Measurements from ENCODE around the gene LYPD6B. TPM values are rescaled to one million over a fixed set of nuclear protein-coding genes. Genes with fewer than 3 reads are reported as not detected.

Gene LYPD6B
- total and polyA plus RNA-seq, 2 experiments from 2014 or later: 1.7 to 3.6 TPM

DNA sequence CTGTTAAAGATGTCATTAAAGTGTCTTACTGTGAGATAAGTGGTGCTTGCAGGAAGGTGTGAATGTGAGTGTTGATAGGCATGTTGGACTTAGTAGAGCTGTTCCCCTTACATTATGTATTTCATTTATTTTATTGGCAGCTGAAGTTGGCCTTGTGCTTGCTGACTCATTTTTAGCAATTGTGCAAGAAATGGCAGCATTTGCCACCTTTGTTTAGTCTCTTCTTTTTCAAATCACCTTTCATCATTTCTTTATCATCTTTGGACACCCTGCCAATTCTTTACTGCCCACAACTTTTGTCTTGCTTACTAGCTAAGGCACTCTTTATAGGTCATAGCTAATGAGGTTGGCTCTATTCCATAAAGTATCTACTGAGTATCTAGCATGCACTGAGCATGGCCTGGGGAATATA lies 161.6 kb downstream of the LYPD6B start:
- Mint-ChIP-seq H3K27ac (peak overlapping the region; percentile 20; the same call in 1 of the 2 replicates), H3K9me3 (no peaks in the 10 kb centered on the region), H3K4me1 (no peaks in the 10 kb centered on the region), H3K27me3 (ENCODE audit: insufficient read depth, low read depth, poor library complexity) (peaks cover under 1% of the 10 kb centered on the region), H3K36me3 (ENCODE audit: low read depth) (no peaks in the 10 kb centered on the region), H3K4me3 (no peak overlapping the region)
- DNase-seq (ENCODE audit: low spot score) (no peak), ATAC-seq (no peak)
- Histone ChIP-seq H3K36me3 (ENCODE audit: insufficient read depth) (no peaks in the 10 kb centered on the region), H3K79me2 (replicated peaks; ENCODE audit: insufficient read depth) (no peaks in the 10 kb centered on the region), H3K27ac (ENCODE audit: low read depth) (no peak overlapping the region), H2AFZ (0 out of 2 replicates have a peak overlapping the region, but pooled peaks have one; percentile 43), H4K20me1 (replicated peaks; ENCODE audit: insufficient read depth) (no peaks in the 10 kb centered on the region), H3F3A (replicated peaks; ENCODE audit: low read depth) (no peaks in the 10 kb centered on the region), H3K9me2 (ENCODE audit: insufficient read depth) (no peaks in the 10 kb centered on the region), H3K4me1 (ENCODE audit: insufficient read depth) (no peaks in the 10 kb centered on the region), H3K4me3 (no peak overlapping the region), H3K27me3 (ENCODE audit: insufficient read depth) (no peaks in the 10 kb centered on the region), H3K4me2 (no peak overlapping the region)
- TF ChIP-seq JUNB (IDR thresholded peaks at IDR 0.05; ENCODE audit: unreplicated experiment) (no peak), EZH2phosphoT487 (IDR thresholded peaks at IDR 0.05; ENCODE audit: unreplicated experiment) (no peak), NANOG (IDR thresholded peaks at IDR 0.05; ENCODE audit: borderline replicate concordance) (no peak), CREB1 (CRISPR knock-in tag; IDR thresholded peaks at IDR 0.05; ENCODE audit: low read depth) (no peak), EZH2 (IDR thresholded peaks at IDR 0.05; ENCODE audit: low read depth, unreplicated experiment) (no peak), ZNF331 (CRISPR knock-in tag; IDR thresholded peaks at IDR 0.05; ENCODE audit: low read depth) (no peak), ZNF114 (CRISPR knock-in tag; IDR thresholded peaks at IDR 0.05) (no peak), POLR2AphosphoS5 (IDR thresholded peaks at IDR 0.05; ENCODE audit: low read depth) (no peak), STAT1 (IDR thresholded peaks at IDR 0.05; ENCODE audit: unreplicated experiment) (no peak)
- TF ChIP-seq, protein P1, sequence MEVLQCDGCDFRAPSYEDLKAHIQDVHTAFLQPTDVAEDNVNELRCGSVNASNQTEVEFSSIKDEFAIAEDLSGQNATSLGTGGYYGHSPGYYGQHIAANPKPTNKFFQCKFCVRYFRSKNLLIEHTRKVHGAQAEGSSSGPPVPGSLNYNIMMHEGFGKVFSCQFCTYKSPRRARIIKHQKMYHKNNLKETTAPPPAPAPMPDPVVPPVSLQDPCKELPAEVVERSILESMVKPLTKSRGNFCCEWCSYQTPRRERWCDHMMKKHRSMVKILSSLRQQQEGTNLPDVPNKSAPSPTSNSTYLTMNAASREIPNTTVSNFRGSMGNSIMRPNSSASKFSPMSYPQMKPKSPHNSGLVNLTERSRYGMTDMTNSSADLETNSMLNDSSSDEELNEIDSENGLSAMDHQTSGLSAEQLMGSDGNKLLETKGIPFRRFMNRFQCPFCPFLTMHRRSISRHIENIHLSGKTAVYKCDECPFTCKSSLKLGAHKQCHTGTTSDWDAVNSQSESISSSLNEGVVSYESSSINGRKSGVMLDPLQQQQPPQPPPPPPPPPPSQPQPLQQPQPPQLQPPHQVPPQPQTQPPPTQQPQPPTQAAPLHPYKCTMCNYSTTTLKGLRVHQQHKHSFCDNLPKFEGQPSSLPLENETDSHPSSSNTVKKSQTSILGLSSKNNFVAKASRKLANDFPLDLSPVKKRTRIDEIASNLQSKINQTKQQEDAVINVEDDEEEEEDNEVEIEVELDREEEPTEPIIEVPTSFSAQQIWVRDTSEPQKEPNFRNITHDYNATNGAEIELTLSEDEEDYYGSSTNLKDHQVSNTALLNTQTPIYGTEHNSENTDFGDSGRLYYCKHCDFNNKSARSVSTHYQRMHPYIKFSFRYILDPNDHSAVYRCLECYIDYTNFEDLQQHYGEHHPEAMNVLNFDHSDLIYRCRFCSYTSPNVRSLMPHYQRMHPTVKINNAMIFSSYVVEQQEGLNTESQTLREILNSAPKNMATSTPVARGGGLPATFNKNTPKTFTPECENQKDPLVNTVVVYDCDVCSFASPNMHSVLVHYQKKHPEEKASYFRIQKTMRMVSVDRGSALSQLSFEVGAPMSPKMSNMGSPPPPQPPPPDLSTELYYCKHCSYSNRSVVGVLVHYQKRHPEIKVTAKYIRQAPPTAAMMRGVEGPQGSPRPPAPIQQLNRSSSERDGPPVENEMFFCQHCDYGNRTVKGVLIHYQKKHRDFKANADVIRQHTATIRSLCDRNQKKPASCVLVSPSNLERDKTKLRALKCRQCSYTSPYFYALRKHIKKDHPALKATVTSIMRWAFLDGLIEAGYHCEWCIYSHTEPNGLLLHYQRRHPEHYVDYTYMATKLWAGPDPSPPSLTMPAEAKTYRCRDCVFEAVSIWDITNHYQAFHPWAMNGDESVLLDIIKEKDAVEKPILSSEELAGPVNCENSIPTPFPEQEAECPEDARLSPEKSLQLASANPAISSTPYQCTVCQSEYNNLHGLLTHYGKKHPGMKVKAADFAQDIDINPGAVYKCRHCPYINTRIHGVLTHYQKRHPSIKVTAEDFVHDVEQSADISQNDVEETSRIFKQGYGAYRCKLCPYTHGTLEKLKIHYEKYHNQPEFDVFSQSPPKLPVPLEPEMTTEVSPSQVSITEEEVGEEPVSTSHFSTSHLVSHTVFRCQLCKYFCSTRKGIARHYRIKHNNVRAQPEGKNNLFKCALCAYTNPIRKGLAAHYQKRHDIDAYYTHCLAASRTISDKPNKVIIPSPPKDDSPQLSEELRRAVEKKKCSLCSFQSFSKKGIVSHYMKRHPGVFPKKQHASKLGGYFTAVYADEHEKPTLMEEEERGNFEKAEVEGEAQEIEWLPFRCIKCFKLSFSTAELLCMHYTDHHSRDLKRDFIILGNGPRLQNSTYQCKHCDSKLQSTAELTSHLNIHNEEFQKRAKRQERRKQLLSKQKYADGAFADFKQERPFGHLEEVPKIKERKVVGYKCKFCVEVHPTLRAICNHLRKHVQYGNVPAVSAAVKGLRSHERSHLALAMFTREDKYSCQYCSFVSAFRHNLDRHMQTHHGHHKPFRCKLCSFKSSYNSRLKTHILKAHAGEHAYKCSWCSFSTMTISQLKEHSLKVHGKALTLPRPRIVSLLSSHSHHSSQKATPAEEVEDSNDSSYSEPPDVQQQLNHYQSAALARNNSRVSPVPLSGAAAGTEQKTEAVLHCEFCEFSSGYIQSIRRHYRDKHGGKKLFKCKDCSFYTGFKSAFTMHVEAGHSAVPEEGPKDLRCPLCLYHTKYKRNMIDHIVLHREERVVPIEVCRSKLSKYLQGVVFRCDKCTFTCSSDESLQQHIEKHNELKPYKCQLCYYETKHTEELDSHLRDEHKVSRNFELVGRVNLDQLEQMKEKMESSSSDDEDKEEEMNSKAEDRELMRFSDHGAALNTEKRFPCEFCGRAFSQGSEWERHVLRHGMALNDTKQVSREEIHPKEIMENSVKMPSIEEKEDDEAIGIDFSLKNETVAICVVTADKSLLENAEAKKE (CRISPR knock-in tag; IDR thresholded peaks at IDR 0.05): no peak
- TF ChIP-seq, protein P2, sequence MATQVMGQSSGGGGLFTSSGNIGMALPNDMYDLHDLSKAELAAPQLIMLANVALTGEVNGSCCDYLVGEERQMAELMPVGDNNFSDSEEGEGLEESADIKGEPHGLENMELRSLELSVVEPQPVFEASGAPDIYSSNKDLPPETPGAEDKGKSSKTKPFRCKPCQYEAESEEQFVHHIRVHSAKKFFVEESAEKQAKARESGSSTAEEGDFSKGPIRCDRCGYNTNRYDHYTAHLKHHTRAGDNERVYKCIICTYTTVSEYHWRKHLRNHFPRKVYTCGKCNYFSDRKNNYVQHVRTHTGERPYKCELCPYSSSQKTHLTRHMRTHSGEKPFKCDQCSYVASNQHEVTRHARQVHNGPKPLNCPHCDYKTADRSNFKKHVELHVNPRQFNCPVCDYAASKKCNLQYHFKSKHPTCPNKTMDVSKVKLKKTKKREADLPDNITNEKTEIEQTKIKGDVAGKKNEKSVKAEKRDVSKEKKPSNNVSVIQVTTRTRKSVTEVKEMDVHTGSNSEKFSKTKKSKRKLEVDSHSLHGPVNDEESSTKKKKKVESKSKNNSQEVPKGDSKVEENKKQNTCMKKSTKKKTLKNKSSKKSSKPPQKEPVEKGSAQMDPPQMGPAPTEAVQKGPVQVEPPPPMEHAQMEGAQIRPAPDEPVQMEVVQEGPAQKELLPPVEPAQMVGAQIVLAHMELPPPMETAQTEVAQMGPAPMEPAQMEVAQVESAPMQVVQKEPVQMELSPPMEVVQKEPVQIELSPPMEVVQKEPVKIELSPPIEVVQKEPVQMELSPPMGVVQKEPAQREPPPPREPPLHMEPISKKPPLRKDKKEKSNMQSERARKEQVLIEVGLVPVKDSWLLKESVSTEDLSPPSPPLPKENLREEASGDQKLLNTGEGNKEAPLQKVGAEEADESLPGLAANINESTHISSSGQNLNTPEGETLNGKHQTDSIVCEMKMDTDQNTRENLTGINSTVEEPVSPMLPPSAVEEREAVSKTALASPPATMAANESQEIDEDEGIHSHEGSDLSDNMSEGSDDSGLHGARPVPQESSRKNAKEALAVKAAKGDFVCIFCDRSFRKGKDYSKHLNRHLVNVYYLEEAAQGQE (IDR thresholded peaks at IDR 0.05; ENCODE audit: unreplicated experiment): no peak
- TF ChIP-seq, protein P3, sequence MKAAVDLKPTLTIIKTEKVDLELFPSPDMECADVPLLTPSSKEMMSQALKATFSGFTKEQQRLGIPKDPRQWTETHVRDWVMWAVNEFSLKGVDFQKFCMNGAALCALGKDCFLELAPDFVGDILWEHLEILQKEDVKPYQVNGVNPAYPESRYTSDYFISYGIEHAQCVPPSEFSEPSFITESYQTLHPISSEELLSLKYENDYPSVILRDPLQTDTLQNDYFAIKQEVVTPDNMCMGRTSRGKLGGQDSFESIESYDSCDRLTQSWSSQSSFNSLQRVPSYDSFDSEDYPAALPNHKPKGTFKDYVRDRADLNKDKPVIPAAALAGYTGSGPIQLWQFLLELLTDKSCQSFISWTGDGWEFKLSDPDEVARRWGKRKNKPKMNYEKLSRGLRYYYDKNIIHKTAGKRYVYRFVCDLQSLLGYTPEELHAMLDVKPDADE (IDR thresholded peaks at IDR 0.05): no peak
- TF ChIP-seq, protein P4, sequence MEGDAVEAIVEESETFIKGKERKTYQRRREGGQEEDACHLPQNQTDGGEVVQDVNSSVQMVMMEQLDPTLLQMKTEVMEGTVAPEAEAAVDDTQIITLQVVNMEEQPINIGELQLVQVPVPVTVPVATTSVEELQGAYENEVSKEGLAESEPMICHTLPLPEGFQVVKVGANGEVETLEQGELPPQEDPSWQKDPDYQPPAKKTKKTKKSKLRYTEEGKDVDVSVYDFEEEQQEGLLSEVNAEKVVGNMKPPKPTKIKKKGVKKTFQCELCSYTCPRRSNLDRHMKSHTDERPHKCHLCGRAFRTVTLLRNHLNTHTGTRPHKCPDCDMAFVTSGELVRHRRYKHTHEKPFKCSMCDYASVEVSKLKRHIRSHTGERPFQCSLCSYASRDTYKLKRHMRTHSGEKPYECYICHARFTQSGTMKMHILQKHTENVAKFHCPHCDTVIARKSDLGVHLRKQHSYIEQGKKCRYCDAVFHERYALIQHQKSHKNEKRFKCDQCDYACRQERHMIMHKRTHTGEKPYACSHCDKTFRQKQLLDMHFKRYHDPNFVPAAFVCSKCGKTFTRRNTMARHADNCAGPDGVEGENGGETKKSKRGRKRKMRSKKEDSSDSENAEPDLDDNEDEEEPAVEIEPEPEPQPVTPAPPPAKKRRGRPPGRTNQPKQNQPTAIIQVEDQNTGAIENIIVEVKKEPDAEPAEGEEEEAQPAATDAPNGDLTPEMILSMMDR (conservative IDR thresholded peaks at IDR 0.05; ENCODE audit: low read depth in 2 of 2): no peak
